CD1c-positive myeloid dendritic cell (primary cell): ENCODE results near the gene CDK17.

Source experiments
- DNase-seq: peaks from one replicate; pipeline ENCODE4 v3.0.0-alpha.2; 2016; ENCODE audit errors: extremely low spot score

CDK17 gene

GRCh38 chr12:96261557-96261956 lies 138.7 kb downstream of the CDK17 start:
- DNase-seq, result no peak

- no peak for DNase-seq
Measured at GRCh38 chr12:96260644-96261043, 139.6 kb downstream of the CDK17 start.

GRCh38 chr12:96260231-96260630 lies 140.0 kb downstream of the CDK17 start:
- no peak for DNase-seq

GRCh38 chr12:96258104-96258961 lies 141.9 kb downstream of the CDK17 start:
- DNase-seq, result no peak

- no peak for DNase-seq
Measured at GRCh38 chr12:96257550-96258103, 142.6 kb downstream of the CDK17 start.

GRCh38 chr12:96256672-96257361 lies 143.4 kb downstream of the CDK17 start:
- DNase-seq, result no peak

- peak; percentile 75 for DNase-seq
Measured at GRCh38 chr12:96255077-96255476, 145.2 kb downstream of the CDK17 start.

- DNase-seq, result no peak
Measured at GRCh38 chr12:96250119-96250685, 150.0 kb downstream of the CDK17 start.

- DNase-seq, result no peak
Measured at GRCh38 chr12:96249196-96250118, 150.8 kb downstream of the CDK17 start.

- DNase-seq, result no peak
Measured at GRCh38 chr12:96248136-96248931, 151.9 kb downstream of the CDK17 start.

- DNase-seq, result no peak
Measured at GRCh38 chr12:96247563-96247962, 152.7 kb downstream of the CDK17 start.

- DNase-seq, result no peak
Measured at GRCh38 chr12:96246926-96247505, 153.2 kb downstream of the CDK17 start.

- DNase-seq, result no peak
Measured at GRCh38 chr12:96244826-96245225, 155.4 kb downstream of the CDK17 start.

- DNase-seq, result peak; percentile 20
Measured at GRCh38 chr12:96242597-96242996, 157.6 kb downstream of the CDK17 start.

- DNase-seq, result peak; percentile 68
Measured at GRCh38 chr12:96241846-96242256, 158.4 kb downstream of the CDK17 start.

- no peak for DNase-seq
Measured at GRCh38 chr12:96241431-96241830, 158.8 kb downstream of the CDK17 start.

- DNase-seq, result no peak
Measured at GRCh38 chr12:96240656-96241055, 159.6 kb downstream of the CDK17 start.

GRCh38 chr12:96239711-96240635 lies 160.3 kb downstream of the CDK17 start:
- DNase-seq, result no peak
